IPS-15b (cell line): Measurements from ENCODE around the gene MB21D2.

Source experiments
- H3K27me3 ChIP-seq: one replicate; pipeline ENCODE4 v1.6.1; 2013; ENCODE audit warnings: low read length; ENCODE audit not compliant: control insufficient read depth, insufficient read depth
- H3K36me3 ChIP-seq: one replicate; pipeline ENCODE4 v1.6.1; 2013; ENCODE audit warnings: low read length; ENCODE audit not compliant: control insufficient read depth, insufficient read depth
- H3K4me1 ChIP-seq: one replicate; pipeline ENCODE4 v1.6.1; 2013; ENCODE audit warnings: mild to moderate bottlenecking, low read length; ENCODE audit not compliant: control insufficient read depth, insufficient read depth
- H3K4me3 ChIP-seq: one replicate; pipeline ENCODE4 v1.5.1; 2013; ENCODE audit warnings: low read depth, low read length
- H3K9ac ChIP-seq: one replicate; pipeline ENCODE4 v1.6.1; 2013; ENCODE audit warnings: low read depth, mild to moderate bottlenecking, low read length
- H3K9me3 ChIP-seq: one replicate; pipeline ENCODE4 v1.6.1; 2013; ENCODE audit warnings: mild to moderate bottlenecking, low read length; ENCODE audit not compliant: control insufficient read depth, insufficient read depth

The MB21D2 gene

GRCh38 chr3:192750201-192750600 lies 167.5 kb downstream of the MB21D2 start:
- H3K9ac ChIP-seq, result no peak overlapping the region
- H3K27me3 ChIP-seq, result no peaks in the 10 kb centered on the region
- H3K4me1 ChIP-seq, result peaks cover 4% of the 10 kb centered on the region
- H3K36me3 ChIP-seq, result no peaks in the 10 kb centered on the region
- H3K4me3 ChIP-seq, result no peak overlapping the region
- no peaks in the 10 kb centered on the region for H3K9me3 ChIP-seq

GRCh38 chr3:192747746-192748145 lies 169.9 kb downstream of the MB21D2 start:
- Histone ChIP-seq H3K9ac (no peak overlapping the region), H3K36me3 (no peaks in the 10 kb centered on the region), H3K4me3 (no peak overlapping the region), H3K4me1 (peaks cover 6% of the 10 kb centered on the region), H3K9me3 (no peaks in the 10 kb centered on the region), H3K27me3 (no peaks in the 10 kb centered on the region)

GRCh38 chr3:192747145-192747544 lies 170.5 kb downstream of the MB21D2 start:
- H3K27me3 ChIP-seq, result no peaks in the 10 kb centered on the region
- H3K4me1 ChIP-seq, result peaks cover 6% of the 10 kb centered on the region
- no peak overlapping the region for H3K4me3 ChIP-seq
- H3K9ac ChIP-seq, result no peak overlapping the region
- H3K9me3 ChIP-seq, result no peaks in the 10 kb centered on the region
- no peaks in the 10 kb centered on the region for H3K36me3 ChIP-seq
